Nephron (organoid): ENCODE measurements around the gene MYEF2.

Experiments
- H3K27ac Mint-ChIP-seq, 3 experiments: 2 replicates each; pipeline ENCODE4 v1.8.0; 2020; ENCODE audit warnings: mixed read lengths in 3 of 3, mild to moderate bottlenecking in 2 of 3, moderate library complexity in 1 of 3
- H3K27me3 Mint-ChIP-seq: 2 replicates; pipeline ENCODE4 v1.8.0; 2021; ENCODE audit warnings: low read depth, mild to moderate bottlenecking, moderate library complexity, mixed read lengths
- H3K36me3 Mint-ChIP-seq: 2 replicates; pipeline ENCODE4 v1.8.0; 2020; ENCODE audit warnings: low read depth, mixed read lengths
- H3K4me1 Mint-ChIP-seq: 2 replicates; pipeline ENCODE4 v1.8.0; 2020; ENCODE audit warnings: mixed read lengths
- H3K4me3 Mint-ChIP-seq, 3 experiments: 2 replicates each; pipeline ENCODE4 v1.8.0; 2020; ENCODE audit warnings: mild to moderate bottlenecking in 3 of 3, mixed read lengths in 3 of 3, moderate library complexity in 2 of 3
- H3K9me3 Mint-ChIP-seq: 2 replicates; pipeline ENCODE4 v1.8.0; 2020; ENCODE audit warnings: mixed read lengths
- CTCF ChIP-seq, 3 experiments: fragments of 200-600 bp; sonication (generic); IDR thresholded peaks; one replicate each; pipeline ENCODE4 v1.5.0; 2021; ENCODE audit warnings: antibody characterized with exemption in 3 of 3; ENCODE audit not compliant: unreplicated experiment in 3 of 3

Gene MYEF2

GRCh38 chr15:48145923-48146322 is 32.2 kb downstream of the MYEF2 start:
- Mint-ChIP-seq H3K9me3 (no peaks in the 10 kb centered on the region), H3K27ac (peak overlapping the region in 1 of 3 experiments; percentile 53), H3K4me1 (peaks cover 23% of the 10 kb centered on the region), H3K27me3 (no peaks in the 10 kb centered on the region), H3K36me3 (peaks cover 31% of the 10 kb centered on the region), H3K4me3 (no peak overlapping the region)
- TF ChIP-seq CTCF (IDR thresholded peaks at IDR 0.05; ENCODE audit: unreplicated experiment in 3 of 3) = no peak

- H3K36me3 Mint-ChIP-seq = peaks cover 27% of the 10 kb centered on the region
- TF ChIP-seq CTCF (IDR thresholded peaks at IDR 0.05; ENCODE audit: unreplicated experiment in 3 of 3) = no peak
- peaks cover 23% of the 10 kb centered on the region for H3K4me1 Mint-ChIP-seq
- H3K9me3 Mint-ChIP-seq = no peaks in the 10 kb centered on the region
- H3K27ac Mint-ChIP-seq = peak overlapping the region; percentile 9 to 53 (median 17)
- no peaks in the 10 kb centered on the region for H3K27me3 Mint-ChIP-seq
- H3K4me3 Mint-ChIP-seq = no peak overlapping the region
Measured at GRCh38 chr15:48144889-48145288, 33.2 kb downstream of the MYEF2 start.

GRCh38 chr15:48143856-48144255 is 34.2 kb downstream of the MYEF2 start:
- peaks cover 19% of the 10 kb centered on the region for H3K36me3 Mint-ChIP-seq
- H3K4me1 Mint-ChIP-seq = peaks cover 23% of the 10 kb centered on the region
- H3K4me3 Mint-ChIP-seq = no peak overlapping the region
- H3K27me3 Mint-ChIP-seq = no peaks in the 10 kb centered on the region
- H3K27ac Mint-ChIP-seq = peak overlapping the region in 1 of 3 experiments; percentile 22
- H3K9me3 Mint-ChIP-seq = no peaks in the 10 kb centered on the region
- no peak for TF ChIP-seq CTCF (IDR thresholded peaks at IDR 0.05; ENCODE audit: unreplicated experiment in 3 of 3)

- Mint-ChIP-seq H3K4me3 (no peak overlapping the region), H3K4me1 (peaks cover 3% of the 10 kb centered on the region), H3K27ac (no peak overlapping the region), H3K36me3 (no peaks in the 10 kb centered on the region), H3K27me3 (no peaks in the 10 kb centered on the region), H3K9me3 (no peaks in the 10 kb centered on the region)
- TF ChIP-seq CTCF (IDR thresholded peaks at IDR 0.05; ENCODE audit: unreplicated experiment in 3 of 3) = no peak
Measured at GRCh38 chr15:48132874-48133273, 45.2 kb downstream of the MYEF2 start.

GRCh38 chr15:48131324-48131723 is 46.8 kb downstream of the MYEF2 start:
- Mint-ChIP-seq H3K4me3 (no peak overlapping the region), H3K27me3 (no peaks in the 10 kb centered on the region), H3K27ac (no peak overlapping the region), H3K4me1 (peaks cover 3% of the 10 kb centered on the region), H3K9me3 (no peaks in the 10 kb centered on the region), H3K36me3 (no peaks in the 10 kb centered on the region)
- TF ChIP-seq CTCF (IDR thresholded peaks at IDR 0.05; ENCODE audit: unreplicated experiment in 3 of 3) = no peak

GRCh38 chr15:48126667-48127355 is 51.3 kb downstream of the MYEF2 start:
- no peaks in the 10 kb centered on the region for H3K4me1 Mint-ChIP-seq
- no peak overlapping the region for H3K4me3 Mint-ChIP-seq
- no peak overlapping the region for H3K27ac Mint-ChIP-seq
- no peak for TF ChIP-seq CTCF (IDR thresholded peaks at IDR 0.05; ENCODE audit: unreplicated experiment in 3 of 3)
- H3K27me3 Mint-ChIP-seq = no peaks in the 10 kb centered on the region
- no peaks in the 10 kb centered on the region for H3K9me3 Mint-ChIP-seq
- H3K36me3 Mint-ChIP-seq = no peaks in the 10 kb centered on the region
